ENCODE results near the gene SRSF11.

Gene SRSF11

DNA sequence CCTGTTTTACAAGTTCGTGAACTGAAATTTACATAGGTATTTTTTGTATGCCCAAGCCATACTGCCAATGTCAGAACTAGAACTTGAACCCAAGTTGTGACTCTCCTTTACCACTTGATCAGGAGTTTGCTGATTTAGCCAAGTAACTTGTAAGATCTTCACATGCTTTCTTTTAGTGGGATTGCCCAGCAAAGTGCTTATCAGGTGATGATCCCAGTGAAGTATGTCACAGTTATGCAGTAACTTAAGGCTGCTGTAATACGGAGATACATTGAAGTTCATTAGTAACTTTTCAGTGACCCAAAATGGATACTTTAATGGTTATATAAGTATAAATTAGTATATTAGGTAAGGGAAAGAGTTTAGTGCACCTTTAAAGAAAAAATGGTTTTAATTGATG, 3.8 kb downstream of the SRSF11 start:
- DNase-seq, result no peak

DNA sequence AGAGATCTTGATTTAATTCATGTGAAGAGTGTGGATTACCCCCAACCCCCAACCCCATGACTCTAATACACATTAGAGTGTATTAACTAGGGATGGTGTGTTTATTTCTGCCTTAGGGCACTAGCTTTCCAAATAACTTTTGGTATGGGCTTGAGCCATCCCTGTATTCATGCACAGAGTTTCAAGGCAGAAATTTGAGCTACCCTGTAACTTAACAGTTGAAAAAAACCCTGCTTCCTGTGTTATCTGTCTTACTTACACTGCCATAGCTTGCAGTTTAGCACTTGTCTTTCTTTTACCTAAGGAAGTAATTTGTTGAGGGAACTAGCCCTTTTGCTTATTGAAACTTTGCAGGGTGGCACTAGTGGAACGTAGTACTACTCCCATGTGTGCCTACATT, 6.3 kb downstream of the SRSF11 start:
- no peak for DNase-seq

DNA sequence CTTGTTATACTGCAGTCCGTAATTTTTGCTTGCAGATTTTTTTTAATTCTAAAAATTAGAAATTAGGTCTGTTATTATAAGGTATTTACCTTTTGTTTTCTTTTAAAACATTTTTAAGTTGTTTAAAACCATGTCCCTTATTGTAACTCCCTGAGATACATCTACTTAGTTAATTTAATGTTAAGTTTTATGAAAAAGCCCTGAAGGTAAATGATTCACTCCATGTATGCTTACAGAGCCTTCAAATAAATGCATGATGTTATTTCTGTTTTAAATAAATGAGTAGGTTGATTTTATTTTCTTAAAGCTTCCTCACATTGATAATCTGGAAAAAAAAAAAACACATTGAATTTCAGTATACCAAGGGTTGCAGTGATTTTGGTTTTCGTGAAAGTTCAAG, 7.5 kb downstream of the SRSF11 start:
- no peak for DNase-seq

DNA sequence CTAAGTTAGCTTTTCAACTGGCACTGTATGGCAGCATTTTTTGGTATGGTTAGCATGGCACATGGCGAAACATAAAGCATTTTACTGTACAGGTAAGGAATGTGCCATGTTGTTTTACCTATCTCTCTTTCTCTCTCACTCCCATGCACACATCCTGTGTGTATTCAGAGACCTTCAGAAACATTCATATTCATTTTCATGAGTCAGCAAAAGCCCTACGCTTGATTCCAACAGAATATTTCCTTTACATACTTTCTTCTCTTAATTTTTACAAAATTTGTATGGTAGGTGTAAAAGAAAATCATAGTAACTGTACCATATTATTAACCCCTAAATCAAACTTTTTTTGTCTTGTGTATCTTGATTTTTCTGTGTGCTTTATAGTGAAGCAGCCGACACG, 10.3 kb downstream of the SRSF11 start:
- no peak for DNase-seq

DNA sequence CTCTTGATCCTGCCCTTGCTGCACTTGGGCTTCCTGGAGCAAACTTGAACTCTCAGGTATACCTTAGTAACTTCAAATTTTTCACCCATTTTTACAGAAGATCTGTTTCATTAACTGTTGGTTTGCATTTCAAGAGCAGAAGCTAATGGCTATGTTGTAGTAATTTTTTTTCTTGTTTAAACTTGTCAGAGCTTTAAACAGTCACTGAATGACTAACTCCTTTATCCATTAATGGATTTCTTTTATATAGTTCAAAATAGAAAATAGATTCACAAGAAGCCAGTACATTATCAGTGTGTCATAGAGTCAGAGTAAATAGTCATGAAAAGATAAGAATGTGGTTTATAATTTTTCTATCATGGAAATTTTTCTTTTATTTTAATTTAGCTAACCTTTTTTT, 13.6 kb downstream of the SRSF11 start:
- no peak for DNase-seq

DNA sequence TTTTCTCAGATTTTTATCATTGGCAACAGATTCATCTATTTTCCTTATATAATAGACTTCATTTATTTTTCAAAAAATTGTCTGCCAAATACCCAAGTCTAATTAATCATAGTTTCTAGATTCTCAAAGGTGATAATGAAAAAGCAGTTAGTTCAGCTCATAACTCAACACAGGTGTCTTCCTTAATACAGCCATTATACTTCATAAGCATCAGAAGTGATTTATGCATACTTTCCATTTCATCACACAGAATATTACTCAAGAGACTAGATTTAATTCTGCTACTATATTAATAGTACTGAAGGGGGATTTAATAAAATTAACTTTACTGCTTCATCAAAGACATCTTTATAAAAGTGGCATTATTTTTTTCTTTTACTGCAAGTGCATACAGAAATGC, 18.8 kb downstream of the SRSF11 start:
- no peak for DNase-seq

DNA sequence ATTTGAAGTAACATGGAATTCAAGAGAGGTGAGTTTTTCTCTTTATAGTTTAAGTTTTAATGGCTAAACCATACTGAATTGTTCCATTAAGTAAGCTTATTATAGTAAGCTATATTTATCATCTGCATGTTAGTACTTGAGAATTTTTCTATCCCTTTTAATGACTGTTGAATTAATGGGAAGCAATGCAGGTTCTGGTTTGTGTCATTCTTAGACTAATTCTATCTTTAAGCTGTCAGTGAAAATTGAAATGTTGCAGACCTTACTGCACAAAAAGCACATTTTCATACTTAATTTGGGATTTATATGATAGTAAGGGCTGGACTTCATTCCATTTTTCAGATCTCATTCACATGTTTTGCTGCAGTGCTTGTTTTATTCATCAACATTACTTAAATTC, 25.9 kb downstream of the SRSF11 start:
- DNase-seq, result no peak

DNA sequence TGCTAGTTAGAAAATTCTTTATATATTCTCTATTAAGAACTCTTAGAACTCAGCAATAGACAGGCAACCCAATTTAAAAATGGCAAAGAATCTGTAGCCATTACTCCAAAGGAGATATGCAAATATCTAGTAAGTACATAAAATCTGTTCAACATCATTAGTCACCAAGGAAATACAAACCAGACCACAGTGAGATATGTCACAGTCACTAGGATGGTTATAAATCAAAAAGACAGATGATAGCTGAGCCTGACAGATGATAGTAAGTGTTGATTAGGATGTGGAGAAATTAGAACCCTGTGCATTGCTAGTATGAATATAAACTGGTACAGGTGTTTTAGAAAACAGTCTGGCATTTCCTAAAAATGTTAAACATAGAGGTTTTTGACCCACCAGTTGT, 26.6 kb downstream of the SRSF11 start:
- DNase-seq, result no peak

DNA sequence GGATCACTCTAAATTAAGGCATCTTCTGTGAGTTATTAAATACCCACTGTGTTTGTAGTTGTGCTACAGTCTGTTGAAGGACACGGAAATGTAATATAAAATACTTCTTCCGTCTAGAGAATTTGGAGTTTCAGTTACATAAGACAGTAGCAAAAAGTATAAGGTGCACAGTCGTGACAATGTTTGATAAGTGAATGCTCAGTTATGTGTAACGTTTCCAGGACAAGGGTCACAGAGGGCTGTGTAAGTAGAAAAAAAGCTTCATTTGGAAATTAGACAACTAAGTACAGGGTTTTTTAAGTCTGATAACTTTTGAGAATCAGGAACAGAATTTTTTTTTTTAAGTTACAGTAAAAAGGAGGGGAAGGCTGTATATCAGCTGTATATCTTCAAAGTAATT, 27.5 kb downstream of the SRSF11 start:
- no peak for DNase-seq

DNA sequence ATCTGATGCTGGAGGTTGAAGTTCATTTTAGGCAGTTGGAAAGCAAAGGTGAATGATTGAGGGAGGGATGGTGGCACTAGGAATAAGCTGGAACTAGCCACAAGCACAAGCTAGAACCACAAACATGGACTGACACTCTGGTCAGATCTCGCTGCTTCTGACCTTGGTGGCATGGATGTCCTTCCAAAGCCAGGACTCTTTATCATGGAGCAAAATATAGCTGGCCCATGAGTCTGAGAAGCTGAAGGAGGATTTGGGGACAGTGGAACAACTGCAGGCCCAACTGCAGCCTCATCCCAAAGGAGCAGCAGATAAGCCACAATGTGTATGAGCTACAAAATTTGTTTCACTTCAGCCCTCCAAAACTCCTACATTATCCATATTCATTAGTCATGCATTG, 35.5 kb downstream of the SRSF11 start:
- DNase-seq, result no peak

DNA sequence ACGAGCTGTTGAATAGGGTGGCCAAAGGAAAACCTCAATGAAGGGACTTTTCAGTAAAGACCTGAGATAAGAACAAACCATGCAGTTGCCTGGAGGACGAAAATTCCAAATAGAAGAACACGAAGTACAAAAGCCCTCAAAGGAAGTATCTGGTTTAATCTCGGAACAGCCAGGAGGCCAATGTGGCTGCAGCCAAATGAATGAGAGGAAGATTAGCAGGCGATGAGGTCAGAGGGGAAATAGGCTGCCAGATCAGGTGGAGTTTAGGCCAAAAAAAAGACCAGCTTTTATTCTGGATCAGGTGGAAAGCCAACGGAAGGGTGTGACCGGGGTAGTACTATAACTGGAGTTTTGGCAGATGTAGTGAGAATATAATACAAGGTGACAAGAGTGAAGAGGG, 43.7 kb downstream of the SRSF11 start:
- DNase-seq, result peak; percentile 66

DNA sequence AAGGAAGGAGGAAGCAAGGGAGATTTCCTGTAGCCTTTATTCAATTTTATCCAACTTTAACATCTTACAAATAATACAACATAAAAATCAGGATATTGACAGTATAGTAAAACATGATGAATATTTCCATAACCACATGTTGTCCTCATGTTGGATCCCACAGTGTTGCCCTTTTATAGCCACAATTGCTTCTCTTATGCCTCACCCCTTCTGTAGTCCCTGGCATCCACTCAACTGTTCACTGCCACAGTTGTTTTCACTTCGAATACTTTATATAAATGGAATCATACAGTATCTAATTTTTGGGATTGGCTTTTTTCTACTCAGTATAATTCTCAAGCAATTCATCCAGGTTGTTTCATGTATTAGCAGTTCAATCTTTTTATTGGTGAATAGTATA, 44.8 kb downstream of the SRSF11 start:
- DNase-seq, result no peak

DNA sequence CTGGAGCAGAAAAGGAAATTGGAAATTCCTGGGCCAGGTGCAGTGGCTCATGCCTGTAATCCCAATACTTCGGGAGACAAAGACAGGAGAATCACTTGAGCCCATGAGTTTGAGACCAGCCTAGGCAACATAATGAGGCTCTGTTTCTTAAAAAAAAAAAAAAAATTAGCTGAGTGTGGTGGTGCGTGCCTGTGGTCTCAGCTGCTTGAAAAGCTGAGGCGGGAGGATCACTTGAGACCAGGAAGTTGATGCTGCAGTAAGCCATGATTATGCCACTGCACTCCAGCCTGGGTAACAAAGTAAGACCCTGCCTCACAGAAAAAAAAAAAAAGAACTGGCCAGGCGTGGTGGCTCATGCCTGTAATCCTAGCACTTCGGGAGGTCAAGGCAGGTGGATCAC, 56.7 kb downstream of the SRSF11 start:
- DNase-seq, result no peak

DNA sequence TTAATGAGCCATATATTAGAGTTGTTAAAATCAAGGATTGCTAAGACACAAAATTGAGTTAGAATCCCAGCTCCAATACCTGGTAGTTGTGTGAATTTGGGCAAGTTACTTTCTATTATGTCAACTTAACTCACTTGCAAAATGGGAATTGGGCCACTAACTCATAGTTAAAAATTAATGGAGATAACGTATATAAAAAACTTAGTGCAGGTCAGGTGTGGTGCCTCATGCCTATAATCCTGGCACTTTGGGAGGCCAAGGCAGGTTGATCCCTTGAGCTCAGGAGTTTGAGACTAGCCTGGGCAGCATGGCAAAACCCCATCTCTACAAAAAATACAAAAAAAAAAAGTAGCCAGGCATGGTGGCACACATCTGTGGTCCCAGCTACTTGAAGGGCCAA, 57.5 kb downstream of the SRSF11 start:
- DNase-seq, result no peak

DNA sequence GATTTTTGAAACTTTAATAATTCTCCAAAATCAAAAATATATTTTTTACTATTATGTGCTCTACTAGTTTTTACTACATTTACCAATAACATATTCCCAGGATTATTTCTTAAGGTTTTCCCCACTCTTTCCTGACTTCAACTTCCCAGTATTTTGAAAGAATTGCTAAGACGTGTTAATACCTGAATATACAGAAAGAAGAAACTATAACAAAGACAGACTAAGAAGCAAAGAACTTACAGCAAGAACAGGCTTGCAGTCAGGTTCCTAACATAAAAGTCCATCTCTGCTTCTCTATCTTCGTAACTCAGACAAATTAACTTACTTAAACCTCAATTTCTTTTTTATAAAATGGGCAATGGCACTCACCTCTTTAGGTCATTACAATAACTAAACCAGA, 63.2 kb downstream of the SRSF11 start:
- no peak for DNase-seq

DNA sequence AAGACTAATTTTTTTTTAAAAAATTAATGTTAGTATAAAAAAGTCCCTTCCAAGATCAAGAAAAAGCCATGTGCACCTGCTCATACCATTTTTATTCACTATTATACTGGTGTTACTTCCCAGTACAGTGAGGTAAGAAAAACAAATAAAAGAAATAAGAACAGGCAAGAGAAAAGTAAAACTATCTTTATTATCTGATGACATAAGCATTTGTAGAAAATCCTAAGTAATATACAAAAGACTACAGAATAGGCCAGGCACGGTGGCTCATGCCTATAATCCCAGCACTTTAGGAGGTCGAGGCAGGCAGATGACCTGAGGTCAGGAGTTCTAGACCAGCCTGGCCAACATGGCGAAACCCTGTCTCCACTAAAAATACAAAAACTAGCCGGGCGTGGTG, 65.3 kb downstream of the SRSF11 start:
- DNase-seq, result no peak

DNA sequence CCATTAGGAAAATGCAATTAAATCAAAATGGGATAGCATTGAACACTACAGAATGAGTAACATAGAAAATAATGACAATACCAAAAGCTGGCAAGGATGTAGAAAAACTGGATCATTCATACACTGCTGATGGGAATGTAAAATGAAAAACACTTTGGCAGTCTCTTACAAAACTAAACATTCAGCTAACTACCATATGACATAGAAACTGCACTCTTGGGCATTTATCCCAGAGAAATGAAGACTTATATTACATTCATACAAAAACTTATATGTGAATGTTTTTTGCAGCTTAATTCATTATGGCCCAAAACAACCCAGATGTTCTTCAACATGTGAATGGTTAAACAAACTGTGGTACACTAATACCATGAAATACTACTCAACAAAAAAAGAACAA, 67.0 kb downstream of the SRSF11 start:
- DNase-seq, result no peak

DNA sequence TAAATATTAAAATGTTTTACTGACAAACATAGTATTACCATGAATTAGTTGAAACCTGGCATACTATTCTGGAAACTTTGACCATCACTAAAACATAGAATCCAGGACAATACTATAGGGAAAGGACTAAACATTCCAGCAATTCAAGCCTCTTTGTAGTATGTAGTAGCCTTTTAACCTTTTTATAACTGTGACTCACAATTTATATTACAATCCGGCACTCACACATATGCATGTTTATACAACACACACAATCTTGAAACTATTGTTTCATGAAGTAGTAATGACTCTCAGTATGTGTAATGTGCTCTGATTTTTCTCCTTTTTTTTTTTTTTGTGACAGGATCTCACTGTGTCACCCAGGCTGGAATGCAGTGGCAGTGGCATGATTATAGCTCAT, 69.0 kb downstream of the SRSF11 start:
- no peak for DNase-seq

DNA sequence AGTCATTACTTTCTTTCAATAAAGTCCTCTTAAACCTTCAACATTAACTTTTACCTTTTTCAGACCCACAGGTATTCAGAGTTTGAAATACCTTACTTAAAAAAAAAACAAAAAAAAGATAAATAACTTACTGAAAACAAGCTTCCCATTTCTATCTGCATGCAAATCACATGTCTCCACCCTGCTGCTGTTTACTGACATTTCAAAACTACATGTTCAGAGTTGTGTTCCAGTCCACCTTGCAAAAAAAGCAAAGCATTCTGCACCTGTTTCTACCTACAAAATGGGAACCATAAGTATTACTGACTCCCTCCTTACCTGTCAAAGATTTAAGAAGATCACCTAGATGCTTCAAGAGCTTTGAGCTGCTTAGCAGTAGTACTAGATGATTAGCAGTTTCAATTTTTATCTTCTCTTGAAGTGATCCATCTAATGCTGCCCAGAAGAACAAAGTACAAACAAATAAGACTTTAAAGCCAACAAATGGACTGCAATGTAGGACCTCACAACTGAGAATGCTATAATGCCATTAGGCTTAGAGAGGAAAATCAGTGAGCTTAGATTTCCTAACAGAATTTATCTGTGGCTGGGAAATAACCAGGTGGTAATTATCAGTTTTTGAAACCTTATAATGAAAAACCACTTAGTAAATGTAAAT, 72.1 kb downstream of the SRSF11 start:
- no peak for DNase-seq

DNA sequence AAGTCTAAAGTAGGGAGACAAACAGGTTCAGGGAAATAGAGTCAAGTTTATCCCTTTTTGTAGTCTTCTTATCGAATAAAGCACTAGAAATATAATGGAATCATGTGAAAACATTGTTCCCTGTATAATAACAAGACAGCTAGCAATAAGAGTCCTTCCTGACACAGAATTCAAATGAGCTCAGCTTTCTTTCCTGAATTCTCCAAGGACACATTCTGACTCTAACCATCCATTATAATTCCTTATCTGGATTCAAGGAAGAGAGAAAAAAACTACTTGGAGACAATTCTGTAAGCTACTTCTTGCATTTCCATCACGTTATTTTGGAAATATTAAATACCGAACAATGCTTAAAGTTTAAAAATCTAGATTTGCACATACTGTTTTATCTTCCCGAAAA, 74.6 kb downstream of the SRSF11 start:
- DNase-seq, result no peak

DNA sequence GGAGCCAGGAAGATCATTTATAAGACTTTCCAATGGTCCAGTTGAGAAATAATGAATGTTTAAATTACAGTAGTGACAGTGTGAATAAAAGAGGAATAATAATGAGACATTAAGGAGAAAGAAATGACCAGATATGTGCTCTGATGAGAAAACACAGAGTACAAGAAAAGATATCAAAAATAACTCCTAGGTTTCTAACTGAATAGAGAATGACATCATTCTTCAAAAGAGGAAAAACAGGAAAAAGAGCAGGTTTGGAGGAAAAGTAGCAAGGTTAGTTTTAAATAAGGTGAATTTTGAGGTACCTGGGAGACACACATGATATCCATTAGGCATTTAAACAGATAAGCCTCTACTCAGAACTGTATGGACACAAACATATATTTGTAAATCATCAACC, 78.3 kb downstream of the SRSF11 start:
- no peak for DNase-seq
